Measurements from ENCODE around the gene UBE2J1. TPM values are rescaled to one million over a fixed set of nuclear protein-coding genes. Genes with fewer than 3 reads are reported as not detected.

The UBE2J1 gene
- polyA plus RNA-seq, 1 donor from 2014 or later: 47.2 TPM

DNA sequence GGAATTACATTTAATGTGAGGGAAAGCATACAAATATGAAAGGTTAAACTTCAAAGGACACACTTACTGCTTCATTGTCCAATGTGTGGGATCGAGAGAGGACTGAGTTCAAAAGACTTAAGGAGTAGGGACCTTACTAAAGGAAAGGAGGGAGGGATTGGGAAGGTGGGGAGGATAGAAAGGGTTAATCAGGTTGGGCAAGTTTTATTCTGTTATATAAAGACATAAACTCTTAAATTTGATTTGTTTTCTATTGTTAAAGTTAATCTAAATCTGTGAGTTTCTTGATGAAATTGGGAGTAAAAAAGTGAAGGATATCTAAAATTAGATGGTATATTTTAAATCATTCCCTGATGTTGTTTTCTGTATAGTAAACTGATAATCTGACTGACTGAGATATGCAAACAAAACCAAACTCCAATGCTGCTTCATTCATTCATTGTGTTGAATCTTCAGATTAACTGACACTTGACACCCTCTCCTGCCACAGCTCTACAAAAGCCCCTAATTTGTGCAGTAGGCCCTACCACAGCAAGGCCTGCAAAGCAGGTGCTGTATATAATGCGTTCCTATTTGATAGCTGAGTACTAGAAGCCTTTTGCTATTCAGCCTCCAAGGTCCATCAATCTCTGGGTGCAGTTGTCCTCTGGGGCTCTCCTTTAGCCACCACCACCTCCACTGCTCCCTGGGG is 1.3 kb upstream of the UBE2J1 start:
- H3K27ac ChIP-seq (ENCODE audit: low read length): no peak overlapping the region
- TF ChIP-seq SMC3 (conservative IDR thresholded peaks at IDR 0.05; ENCODE audit: poor library complexity): no peak
- peaks cover 47% of the 10 kb centered on the region for H3K79me2 ChIP-seq (replicated peaks; ENCODE audit: insufficient read depth, low read length)
- H4K20me1 ChIP-seq (ENCODE audit: insufficient read depth): no peaks in the 10 kb centered on the region
- H2AFZ ChIP-seq (ENCODE audit: low read depth, low read length): no peak overlapping the region
- no peak overlapping the region for H3K9ac ChIP-seq (ENCODE audit: low read length)
- H3K9me2 ChIP-seq (ENCODE audit: insufficient read depth, low read length): no peaks in the 10 kb centered on the region
- no peaks in the 10 kb centered on the region for H3K27me3 ChIP-seq (ENCODE audit: insufficient read depth, low read depth, low read length)
- no peak overlapping the region for H3K4me2 ChIP-seq (ENCODE audit: low read length)
- no peaks in the 10 kb centered on the region for H3K36me3 ChIP-seq (ENCODE audit: insufficient read depth, low read length)
- peak overlapping the region; percentile 91 for H3K4me3 ChIP-seq (ENCODE audit: low read length)
- H3K9me3 ChIP-seq (ENCODE audit: low read length): no peaks in the 10 kb centered on the region
- no peaks in the 10 kb centered on the region for H3F3A ChIP-seq (ENCODE audit: insufficient read depth, low read length, poor library complexity, severe bottlenecking)

DNA sequence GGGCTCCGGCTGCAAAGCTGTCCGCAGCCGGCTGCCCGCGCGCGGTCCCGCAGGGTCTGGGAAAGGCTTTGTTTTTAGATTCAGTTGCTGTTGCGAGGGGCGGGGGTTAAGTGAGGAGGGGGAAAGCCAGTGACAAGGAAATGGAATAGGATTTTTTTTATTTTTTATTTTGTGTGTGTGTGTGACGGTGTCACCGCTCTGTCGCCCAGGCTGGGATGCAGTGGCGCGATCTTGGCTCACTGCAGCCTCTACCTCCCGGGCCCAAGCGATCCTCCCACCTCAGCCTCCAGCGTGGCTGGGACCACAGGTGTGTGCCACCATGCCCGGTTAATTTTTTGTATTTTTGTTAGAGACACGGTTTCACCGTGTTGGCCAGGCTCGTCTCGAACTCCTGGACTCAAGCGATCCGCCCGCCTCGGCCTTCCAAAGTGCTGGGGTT is 615 bp upstream of the UBE2J1 start:
- H3K9me3 ChIP-seq (ENCODE audit: low read length): no peaks in the 10 kb centered on the region
- H2AFZ ChIP-seq (ENCODE audit: low read depth, low read length): peak overlapping the region; percentile 86
- peak overlapping the region; percentile 91 for H3K4me3 ChIP-seq (ENCODE audit: low read length)
- no peaks in the 10 kb centered on the region for H3F3A ChIP-seq (ENCODE audit: insufficient read depth, low read length, poor library complexity, severe bottlenecking)
- H3K36me3 ChIP-seq (ENCODE audit: insufficient read depth, low read length): no peaks in the 10 kb centered on the region
- H3K4me2 ChIP-seq (ENCODE audit: low read length): no peak overlapping the region
- TF ChIP-seq RAD21 (conservative IDR thresholded peaks at IDR 0.05): no peak
- TF ChIP-seq TAF1 (IDR thresholded peaks at IDR 0.05; ENCODE audit: low read depth): no peak
- TF ChIP-seq, protein P1, sequence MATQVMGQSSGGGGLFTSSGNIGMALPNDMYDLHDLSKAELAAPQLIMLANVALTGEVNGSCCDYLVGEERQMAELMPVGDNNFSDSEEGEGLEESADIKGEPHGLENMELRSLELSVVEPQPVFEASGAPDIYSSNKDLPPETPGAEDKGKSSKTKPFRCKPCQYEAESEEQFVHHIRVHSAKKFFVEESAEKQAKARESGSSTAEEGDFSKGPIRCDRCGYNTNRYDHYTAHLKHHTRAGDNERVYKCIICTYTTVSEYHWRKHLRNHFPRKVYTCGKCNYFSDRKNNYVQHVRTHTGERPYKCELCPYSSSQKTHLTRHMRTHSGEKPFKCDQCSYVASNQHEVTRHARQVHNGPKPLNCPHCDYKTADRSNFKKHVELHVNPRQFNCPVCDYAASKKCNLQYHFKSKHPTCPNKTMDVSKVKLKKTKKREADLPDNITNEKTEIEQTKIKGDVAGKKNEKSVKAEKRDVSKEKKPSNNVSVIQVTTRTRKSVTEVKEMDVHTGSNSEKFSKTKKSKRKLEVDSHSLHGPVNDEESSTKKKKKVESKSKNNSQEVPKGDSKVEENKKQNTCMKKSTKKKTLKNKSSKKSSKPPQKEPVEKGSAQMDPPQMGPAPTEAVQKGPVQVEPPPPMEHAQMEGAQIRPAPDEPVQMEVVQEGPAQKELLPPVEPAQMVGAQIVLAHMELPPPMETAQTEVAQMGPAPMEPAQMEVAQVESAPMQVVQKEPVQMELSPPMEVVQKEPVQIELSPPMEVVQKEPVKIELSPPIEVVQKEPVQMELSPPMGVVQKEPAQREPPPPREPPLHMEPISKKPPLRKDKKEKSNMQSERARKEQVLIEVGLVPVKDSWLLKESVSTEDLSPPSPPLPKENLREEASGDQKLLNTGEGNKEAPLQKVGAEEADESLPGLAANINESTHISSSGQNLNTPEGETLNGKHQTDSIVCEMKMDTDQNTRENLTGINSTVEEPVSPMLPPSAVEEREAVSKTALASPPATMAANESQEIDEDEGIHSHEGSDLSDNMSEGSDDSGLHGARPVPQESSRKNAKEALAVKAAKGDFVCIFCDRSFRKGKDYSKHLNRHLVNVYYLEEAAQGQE (IDR thresholded peaks at IDR 0.05; ENCODE audit: borderline replicate concordance): peak; percentile 2
- peak overlapping the region; percentile 85 for H3K27ac ChIP-seq (ENCODE audit: low read length)
- H3K27me3 ChIP-seq (ENCODE audit: insufficient read depth, low read depth, low read length): no peaks in the 10 kb centered on the region
- peak overlapping the region; percentile 93 for H3K9ac ChIP-seq (ENCODE audit: low read length)
- H3K9me2 ChIP-seq (ENCODE audit: insufficient read depth, low read length): no peaks in the 10 kb centered on the region
- peaks cover 53% of the 10 kb centered on the region for H3K79me2 ChIP-seq (replicated peaks; ENCODE audit: insufficient read depth, low read length)
- H4K20me1 ChIP-seq (ENCODE audit: insufficient read depth): no peaks in the 10 kb centered on the region

DNA sequence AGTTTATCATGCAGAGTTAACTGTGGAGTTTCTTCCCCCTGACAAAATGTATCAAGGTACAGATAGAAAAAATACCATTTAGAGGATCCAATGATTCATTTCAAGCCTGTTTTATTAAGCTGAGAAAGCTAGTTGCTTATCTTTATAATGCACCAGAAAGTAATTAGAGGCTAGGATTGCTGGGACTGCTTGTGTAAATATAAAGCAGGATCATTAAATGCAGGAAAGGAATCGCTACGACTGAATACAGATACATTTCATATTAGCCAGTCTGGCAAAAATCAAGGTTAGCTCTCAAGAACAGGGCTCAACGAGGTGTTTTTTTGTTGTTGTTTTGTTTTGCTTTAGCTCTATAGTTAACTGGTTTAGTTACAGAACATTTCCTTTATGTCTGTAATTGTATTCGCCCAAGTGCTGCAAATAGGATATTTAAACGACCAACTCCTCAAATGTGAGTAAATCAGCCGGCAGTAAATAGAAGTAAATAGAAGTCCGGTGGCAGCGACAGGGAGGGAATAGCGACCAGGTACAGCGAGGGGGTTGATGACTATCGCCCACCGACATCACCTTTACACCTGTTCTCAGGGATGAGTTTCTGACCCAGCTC is 748 bp downstream of the UBE2J1 start:
- Histone ChIP-seq H2AFZ (ENCODE audit: low read depth, low read length) (peak overlapping the region; percentile 71), H3K9me2 (ENCODE audit: insufficient read depth, low read length) (no peaks in the 10 kb centered on the region), H4K20me1 (ENCODE audit: insufficient read depth) (no peaks in the 10 kb centered on the region)

More for the DNA sequence above, 748 bp downstream of the UBE2J1 start:
- TF ChIP-seq POLR2AphosphoS5 (IDR thresholded peaks at IDR 0.05) (no peak), MXI1 (conservative IDR thresholded peaks at IDR 0.05; ENCODE audit: poor library complexity, severe bottlenecking) (no peak)
- Histone ChIP-seq H3K27me3 (ENCODE audit: insufficient read depth, low read depth, low read length) (no peaks in the 10 kb centered on the region), H3K4me2 (ENCODE audit: low read length) (peak overlapping the region; percentile 87), H3K27ac (ENCODE audit: low read length) (peak overlapping the region; percentile 85), H3K36me3 (ENCODE audit: insufficient read depth, low read length) (no peaks in the 10 kb centered on the region), H3F3A (ENCODE audit: insufficient read depth, low read length, poor library complexity, severe bottlenecking) (no peaks in the 10 kb centered on the region), H3K9me3 (ENCODE audit: low read length) (no peaks in the 10 kb centered on the region), H3K79me2 (replicated peaks; ENCODE audit: insufficient read depth, low read length) (peaks cover 61% of the 10 kb centered on the region), H3K9ac (ENCODE audit: low read length) (peak overlapping the region; percentile 93), H3K4me3 (ENCODE audit: low read length) (peak overlapping the region; percentile 91)
